Uterus (tissue), 4 donors: ENCODE results near the gene TBX5. TPM values are rescaled to one million over a fixed set of nuclear protein-coding genes. Genes with fewer than 3 reads are reported as not detected.

Experiments used
- DNase-seq, 2 donors: peaks; one replicate each; pipeline ENCODE4 v3.0.0-alpha.2; 2019 to 2020
- H3K27ac ChIP-seq, 2 donors: fragments of 200-600 bp; sonication (generic); 1 replicate in 1 of 2; 2 replicates in 1 of 2; pipeline ENCODE4 v1.5.1; 2016 to 2018
- H3K27me3 ChIP-seq, 2 donors: fragments of 200-600 bp; sonication (generic); one replicate each; pipeline ENCODE4 v1.5.1; 2018 to 2019; ENCODE audit warnings: control low read depth in 1 of 2
- H3K36me3 ChIP-seq, 2 donors: fragments of 200-600 bp; sonication (generic); one replicate each; pipeline ENCODE4 v1.5.1; 2019; ENCODE audit warnings: control low read depth in 1 of 2
- H3K4me1 ChIP-seq, 2 donors: fragments of 200-600 bp; sonication (generic); one replicate each; pipeline ENCODE4 v1.5.1; 2018 to 2019; ENCODE audit warnings: control low read depth in 1 of 2
- H3K4me3 ChIP-seq, 2 donors: fragments of 200-600 bp; sonication (generic); 1 replicate in 1 of 2; 2 replicates in 1 of 2; pipeline ENCODE4 v1.5.1; 2018 to 2019; ENCODE audit warnings: mild to moderate bottlenecking in 1 of 2
- H3K9me3 ChIP-seq, 2 donors: fragments of 200-600 bp; sonication (generic); one replicate each; pipeline ENCODE4 v1.5.1; 2019; ENCODE audit warnings: control low read depth in 1 of 2
- CTCF ChIP-seq, 4 experiments: fragments of 200-600 bp in 2 of 4; fragments of 450-650 bp in 2 of 4; sonication (generic) in 2 of 4; IDR thresholded peaks; one replicate each; pipeline ENCODE4 v1.5.1; 2016 to 2019; ENCODE audit warnings: antibody characterized with exemption in 4 of 4, mild to moderate bottlenecking in 2 of 4, moderate library complexity in 1 of 4
- POLR2A ChIP-seq, 2 donors: fragments of 450-650 bp; IDR thresholded peaks; one replicate each; pipeline ENCODE4 v1.6.1; 2016; ENCODE audit warnings: antibody characterized with exemption in 2 of 2, mild to moderate bottlenecking in 1 of 2, moderate library complexity in 1 of 2
- intact Hi-C: fragments of 100-400 bp; cut with DNase I; formaldehyde crosslinking; loops from one replicate; pipeline ENCODE4 v1.15.1; 2023; ENCODE audit warnings: low total_unique reads
- total RNA-seq, 4 donors: library from RNA; depleted of rRNA in 3 of 4; stranded (reverse); fragments of >200 nt in 3 of 4; gene quantifications; one replicate each; pipeline versions ENCODE4 v1.1.0 to v1.2.4, GENCODE V29; 2014 to 2023
- donor health status: DM: yes; HTN: yes; CAD: no.

The TBX5 gene
- total RNA-seq, 4 donors from 2014 or later: not detected

DNA sequence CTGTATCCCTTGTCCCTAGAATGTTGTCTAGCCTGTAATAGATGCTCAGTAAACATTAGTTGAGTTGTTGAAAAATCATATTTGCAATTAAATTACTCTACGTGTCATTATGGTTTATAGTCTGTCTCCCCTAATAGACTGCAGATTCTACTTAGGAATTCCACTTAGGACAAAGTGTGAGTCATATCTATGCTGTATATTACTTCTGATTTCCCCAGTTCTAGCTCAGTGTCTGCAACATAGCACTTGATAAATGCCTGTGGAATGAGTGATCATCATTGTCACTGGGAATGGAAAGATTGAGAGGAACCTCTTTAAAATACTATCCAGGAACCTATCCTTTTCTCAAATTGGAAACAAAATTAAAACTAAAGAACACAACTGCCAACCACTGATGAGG is 99.3 kb downstream of the TBX5 start:
- no peaks in the 10 kb centered on the region for H3K27me3 ChIP-seq
- H3K4me1 ChIP-seq: no peaks in the 10 kb centered on the region
- DNase-seq: no peak
- no peak overlapping the region for H3K27ac ChIP-seq
- TF ChIP-seq POLR2A (IDR thresholded peaks at IDR 0.05) (no peak), CTCF (IDR thresholded peaks at IDR 0.05) (no peak)
- H3K9me3 ChIP-seq: no peaks in the 10 kb centered on the region
- intact Hi-C loops: no loop called here
- H3K36me3 ChIP-seq: no peaks in the 10 kb centered on the region
- H3K4me3 ChIP-seq: no peak overlapping the region

DNA sequence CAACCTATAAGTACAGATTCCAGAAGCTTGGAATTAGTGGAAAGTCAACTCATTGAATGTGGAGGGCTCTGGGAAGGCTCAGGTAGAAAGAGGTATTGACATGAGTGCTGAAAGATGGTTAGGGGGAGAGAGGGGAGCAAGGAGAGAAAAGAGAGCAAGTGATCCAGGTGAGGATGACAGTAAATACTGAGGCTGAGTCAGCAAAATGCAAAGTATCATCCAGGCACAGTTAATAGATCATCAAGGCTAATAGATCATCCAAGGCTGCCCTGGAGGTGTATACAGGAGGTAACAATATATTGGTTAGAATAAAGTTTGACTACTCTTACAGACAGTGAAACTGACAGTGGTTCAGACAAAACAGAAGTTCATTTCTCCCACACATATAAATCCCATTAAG is 100.5 kb downstream of the TBX5 start:
- no peak overlapping the region for H3K27ac ChIP-seq
- no peak overlapping the region for H3K4me3 ChIP-seq
- no peaks in the 10 kb centered on the region for H3K4me1 ChIP-seq
- no peak for TF ChIP-seq POLR2A (IDR thresholded peaks at IDR 0.05)
- TF ChIP-seq CTCF (IDR thresholded peaks at IDR 0.05): no peak
- no peaks in the 10 kb centered on the region for H3K9me3 ChIP-seq
- DNase-seq: no peak
- H3K27me3 ChIP-seq: no peaks in the 10 kb centered on the region
- intact Hi-C loops: no loop called here
- H3K36me3 ChIP-seq: no peaks in the 10 kb centered on the region
